Activated naive CD8-positive, alpha-beta T cell treated with anti-CD3 and anti-CD28 coated beads, Interleukin-2, amount 50 U/mL, for 16 hours (primary cell): ENCODE data around the gene TMEM183A.
A peak's percentile ranks its signal among the peaks of the same experiment; 100 is the strongest.

ENCODE experiments used
- DNase-seq: peaks from one replicate; pipeline ENCODE4 v3.0.0-alpha.2; 2020; ENCODE audit warnings: low read depth, low spot score

The TMEM183A gene

DNA sequence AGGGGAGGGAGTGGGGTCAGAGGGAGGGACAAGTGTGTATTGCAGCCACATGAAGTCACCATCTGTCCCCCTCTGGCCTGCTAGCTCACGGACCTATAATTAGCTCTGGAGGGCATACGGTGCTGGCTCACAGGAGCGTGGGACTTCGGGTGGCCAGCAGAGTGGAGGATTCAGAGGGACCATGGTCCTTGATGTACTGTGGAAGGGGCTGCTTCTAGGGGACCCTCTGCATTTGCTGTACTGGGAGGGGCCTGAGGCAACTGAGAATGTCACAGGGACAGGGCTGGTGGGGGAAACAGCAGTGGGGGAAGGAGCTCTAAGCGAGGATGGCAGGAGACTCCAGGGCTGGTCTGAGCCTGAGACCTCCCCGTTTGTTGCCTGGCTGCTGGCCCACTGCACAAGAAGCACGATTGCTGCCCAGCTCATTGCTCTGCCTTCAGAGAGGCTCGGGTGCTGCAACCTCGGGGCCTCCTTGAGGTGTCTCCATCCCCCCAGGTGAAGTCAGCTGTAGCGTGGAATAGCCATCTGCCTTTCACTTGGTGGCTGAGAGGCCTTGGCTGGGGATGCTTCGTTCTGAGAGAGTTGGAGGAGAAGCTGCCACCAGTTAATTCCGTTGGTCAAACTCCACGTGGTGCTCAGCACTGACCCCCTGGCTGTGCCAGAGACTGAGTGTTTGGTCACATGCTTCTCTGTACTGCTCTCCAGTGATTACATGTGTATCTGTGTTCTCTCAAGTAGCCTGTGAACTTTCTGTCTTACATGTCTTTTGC is 21.8 kb downstream of the TMEM183A start:
- DNase-seq = no peak

DNA sequence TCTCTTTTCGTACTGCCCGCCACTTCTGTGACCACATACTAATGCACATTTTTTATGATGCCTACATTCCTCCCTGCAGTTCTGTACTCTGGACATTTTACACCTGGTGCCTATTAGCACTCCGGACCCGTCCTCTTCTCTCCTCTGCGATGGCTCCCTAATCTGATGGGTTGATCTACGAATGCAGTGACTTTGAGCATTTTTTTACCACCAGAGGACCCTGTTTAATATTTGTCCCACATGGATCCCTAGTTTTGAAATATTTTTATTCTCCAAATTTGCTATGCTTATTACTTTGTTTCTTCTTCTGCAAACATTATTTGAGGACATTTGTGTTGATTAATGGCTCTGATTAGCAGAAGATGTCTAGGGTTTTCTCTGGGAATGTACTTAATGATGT is 24.3 kb downstream of the TMEM183A start:
- DNase-seq = no peak

DNA sequence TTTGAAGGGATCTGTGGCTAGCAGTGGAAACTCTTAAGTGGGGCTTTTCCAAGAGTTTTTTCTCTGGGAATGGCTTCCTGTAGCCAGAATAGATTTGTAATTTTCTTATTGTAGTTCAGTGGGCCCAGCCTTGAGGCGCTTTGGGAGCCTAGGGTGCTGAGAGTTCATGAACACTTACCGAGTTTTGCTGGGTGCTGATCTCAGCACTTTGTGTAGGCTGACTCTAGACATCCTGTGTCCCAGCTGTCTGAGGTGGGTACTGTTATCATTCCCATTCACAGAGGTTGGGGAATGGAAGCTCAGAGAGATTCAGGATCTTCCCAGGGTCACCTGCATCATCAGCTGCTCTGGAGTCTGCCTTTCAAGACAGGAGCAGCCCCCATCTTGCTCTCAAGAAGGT is 26.1 kb downstream of the TMEM183A start:
- no peak for DNase-seq

DNA sequence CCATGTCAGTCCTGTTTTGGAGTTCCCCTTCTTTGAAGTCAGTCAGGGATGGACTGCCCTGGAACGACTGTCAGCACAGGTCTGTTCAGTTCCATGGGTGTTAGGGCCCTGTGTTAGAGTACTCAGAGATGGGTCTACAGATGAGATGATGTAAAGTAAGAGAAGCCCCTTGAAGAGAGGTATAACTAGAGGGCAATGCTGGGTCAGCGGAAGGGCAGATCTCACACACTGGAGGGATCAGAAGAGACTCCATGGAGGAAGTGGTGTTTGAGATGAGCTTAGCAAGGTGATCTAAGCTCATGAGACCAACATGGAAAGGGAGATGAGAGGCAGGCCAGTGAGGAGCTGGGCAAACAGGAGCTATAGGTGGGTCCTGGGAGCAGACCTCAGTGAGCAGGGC is 26.7 kb downstream of the TMEM183A start:
- no peak for DNase-seq

DNA sequence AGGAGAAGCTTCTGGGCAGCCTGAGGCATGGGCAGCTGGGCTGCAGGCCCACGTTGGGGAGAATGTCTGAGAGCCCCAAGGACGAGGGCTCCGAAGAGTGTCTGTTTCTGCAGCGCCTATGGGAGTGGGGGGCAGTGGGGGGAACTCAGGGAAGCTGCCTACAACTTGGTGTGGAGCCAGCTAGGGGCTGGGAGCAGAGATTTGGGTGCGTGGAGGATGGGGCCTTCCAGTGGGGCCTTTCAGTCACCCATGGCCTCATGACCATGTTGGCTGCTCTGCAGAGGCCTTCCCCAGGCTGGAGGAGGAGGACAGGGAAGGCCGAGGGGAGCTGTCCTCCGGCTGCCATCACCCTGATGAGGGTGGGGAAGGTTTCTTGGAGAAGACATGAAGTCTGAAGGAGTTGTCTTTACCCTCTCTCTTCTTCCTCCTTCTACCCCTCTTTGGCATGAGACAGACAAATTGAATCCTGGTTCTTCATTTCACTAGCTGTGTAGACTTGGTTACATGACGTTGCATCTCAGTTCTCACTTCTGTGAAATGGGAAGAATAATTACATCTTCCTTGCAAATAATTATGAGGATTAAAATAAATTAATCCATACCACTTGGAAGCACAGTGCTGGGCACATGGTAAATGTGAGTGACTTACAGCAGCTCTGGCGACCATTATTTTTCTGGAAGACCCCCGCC is 27.4 kb downstream of the TMEM183A start:
- DNase-seq = no peak

DNA sequence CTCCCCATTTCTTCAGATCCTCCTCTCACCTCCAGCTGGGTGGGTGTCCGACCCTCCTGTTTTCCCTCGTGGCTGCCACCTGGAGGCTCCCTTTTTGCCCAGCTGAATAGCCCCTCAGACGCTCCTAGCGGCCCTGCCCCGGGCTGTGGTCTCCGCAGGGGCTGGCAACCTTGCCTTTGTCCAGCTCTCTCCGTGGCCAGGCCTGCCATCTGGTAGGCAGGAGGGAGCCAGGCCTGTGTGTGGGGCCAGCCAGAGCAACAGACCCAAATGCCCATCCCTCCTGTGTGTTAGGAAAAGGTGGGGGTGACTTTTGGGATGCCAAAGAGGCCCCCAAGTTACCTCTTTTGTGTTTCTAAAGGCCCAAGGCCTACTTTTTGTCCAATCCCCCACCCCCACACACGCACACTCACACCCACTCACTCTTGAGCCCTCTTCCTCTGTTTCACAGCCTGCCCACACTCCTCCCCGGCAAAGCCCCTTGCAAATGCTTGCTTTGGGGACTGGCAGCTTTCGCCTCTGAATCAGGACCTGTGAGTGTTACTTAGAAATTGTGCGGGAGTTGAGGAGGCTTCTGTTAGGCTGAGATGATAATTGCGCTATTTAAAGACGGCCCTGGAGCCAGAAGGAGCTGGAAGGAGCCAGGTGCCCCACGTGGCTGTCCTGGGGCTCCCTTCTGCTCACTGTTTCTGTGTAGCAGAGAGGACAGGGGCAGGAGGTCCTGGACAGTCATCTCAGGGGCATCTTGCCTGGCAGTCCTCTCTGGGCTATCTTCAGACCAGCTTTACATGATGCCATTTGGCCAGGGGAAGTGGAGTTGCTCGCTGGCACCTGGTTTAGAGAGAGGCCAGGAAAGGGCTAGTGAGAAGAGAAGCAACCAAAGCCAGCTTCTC is 28.2 kb downstream of the TMEM183A start:
- no peak for DNase-seq

DNA sequence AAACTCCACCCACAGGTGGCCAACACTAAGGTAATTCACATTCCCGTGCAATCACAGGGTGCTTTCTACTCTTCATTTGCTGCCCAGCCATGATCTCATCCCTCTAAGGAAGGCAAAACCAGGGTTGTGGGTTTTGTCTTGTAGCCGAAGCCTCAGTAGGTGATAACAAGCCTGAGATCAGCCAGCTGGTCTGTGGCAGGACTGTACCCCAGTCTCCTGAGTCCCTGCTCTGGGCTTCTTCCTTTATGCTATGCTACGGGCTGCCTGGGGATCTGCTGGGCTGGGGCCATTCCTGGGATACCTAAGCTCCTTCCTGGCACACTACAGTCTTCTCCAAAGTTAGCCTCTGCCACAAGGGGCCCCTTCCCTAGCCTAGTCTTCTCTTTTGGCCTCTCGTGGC is 29.0 kb downstream of the TMEM183A start:
- DNase-seq = no peak

DNA sequence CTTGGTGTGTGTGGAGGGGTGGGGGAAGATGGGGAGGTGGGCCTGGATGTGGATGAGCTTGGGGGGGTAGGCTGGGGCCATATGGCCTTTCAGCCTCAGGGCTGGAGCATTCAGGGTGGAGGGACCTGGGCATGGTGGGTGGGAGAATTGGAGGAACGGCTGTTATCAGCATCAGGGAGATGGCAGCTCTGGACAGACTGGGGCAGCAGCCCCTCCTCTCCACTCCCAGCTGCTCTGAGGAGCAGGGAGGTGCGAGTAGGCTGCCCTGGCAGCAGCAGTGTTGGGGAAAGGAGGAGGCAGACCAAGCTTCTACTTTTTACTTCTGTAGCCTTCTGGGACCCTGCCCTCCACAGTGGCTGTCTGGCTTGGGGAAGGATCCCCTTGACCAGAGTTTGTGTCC is 29.4 kb downstream of the TMEM183A start:
- no peak for DNase-seq

DNA sequence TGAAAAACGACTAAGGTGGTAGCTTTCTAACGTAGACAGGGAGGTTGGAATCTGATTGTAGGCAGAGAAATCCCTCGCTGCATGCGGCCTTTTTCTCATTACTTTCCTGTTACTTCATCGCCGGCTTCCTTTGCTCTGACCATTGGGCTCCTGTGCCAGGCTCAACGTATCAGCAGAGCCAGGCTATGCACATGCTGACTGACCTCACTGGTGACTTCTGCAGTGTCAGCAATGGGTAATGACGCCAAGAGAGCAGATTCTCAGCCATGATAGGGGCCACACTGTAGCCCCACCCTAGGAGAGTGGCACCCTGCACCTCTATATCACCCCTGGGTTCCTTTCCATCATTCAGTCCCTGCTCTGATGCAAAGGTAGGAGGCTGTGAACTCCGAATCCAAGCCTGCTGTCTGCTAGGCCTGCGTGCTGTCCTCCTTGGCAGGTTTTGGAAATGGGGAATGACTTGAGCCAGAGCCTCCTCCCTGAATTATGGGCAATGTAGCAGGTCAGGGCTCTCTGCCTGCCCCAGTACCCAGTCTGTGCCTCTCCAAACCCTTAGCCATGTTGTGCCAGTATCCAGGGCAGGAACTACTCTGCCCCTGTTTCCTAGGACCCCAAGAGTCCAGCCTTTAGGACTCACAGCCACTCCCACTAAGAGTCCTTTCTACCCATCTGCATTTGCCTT is 30.5 kb downstream of the TMEM183A start:
- DNase-seq = no peak

DNA sequence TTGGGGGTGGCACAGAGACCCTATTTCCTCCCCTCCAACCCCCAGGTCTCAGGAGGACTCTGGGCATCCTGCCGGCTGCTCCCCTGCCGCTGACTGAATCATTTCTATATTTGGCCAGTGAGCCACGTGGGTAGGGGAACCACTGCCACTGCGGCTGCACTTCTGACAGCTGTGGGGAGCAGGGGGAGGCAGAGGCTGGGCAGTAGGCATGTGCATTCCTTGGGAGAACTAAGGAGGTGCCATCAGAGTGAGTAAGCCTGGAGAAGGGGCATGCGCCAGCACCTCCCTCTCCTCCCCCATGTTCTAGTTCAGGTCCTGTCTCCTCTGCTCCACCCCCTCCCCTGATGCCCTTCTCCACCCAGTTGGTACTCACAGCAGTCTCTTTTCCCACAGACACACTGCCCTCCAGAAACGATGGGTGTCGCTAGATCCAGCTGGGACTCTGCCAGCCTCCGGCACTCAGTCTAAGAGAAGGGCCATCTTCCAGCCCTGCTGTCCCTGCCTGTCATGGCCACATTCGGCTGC is 31.1 kb downstream of the TMEM183A start:
- DNase-seq = no peak

DNA sequence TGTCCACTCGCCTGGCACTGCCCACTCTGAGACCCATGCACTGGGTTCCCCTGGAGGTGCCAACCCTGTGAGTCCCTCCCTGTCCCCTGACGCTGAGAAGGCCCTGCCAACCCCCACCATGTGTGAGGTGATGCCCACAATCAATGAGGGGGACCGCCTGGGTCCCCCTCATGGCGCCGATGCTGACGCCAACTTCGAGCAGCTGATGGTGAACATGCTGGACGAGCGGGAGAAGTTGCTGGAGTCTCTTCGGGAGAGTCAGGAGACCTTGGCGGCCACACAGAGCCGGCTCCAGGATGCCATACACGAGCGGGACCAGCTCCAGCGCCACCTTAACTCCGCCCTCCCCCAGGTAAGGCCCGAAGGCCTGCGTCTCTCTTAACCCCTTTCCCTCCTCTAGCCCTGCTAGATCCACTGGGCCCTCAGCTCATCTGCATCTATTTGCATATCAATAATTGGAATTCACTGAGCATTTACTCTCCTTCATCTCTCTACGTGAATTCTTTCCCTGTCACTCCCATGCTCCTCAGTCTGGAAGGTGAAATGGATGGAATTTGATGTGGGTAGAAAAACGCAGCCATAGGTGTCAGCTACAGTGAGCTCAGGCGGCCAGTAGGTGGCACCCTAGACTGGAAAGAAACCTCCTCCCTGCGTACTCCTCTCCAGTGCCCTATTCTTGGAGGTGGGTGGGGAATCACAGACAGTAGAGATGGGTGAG is 31.9 kb downstream of the TMEM183A start:
- DNase-seq = peak; percentile 38

DNA sequence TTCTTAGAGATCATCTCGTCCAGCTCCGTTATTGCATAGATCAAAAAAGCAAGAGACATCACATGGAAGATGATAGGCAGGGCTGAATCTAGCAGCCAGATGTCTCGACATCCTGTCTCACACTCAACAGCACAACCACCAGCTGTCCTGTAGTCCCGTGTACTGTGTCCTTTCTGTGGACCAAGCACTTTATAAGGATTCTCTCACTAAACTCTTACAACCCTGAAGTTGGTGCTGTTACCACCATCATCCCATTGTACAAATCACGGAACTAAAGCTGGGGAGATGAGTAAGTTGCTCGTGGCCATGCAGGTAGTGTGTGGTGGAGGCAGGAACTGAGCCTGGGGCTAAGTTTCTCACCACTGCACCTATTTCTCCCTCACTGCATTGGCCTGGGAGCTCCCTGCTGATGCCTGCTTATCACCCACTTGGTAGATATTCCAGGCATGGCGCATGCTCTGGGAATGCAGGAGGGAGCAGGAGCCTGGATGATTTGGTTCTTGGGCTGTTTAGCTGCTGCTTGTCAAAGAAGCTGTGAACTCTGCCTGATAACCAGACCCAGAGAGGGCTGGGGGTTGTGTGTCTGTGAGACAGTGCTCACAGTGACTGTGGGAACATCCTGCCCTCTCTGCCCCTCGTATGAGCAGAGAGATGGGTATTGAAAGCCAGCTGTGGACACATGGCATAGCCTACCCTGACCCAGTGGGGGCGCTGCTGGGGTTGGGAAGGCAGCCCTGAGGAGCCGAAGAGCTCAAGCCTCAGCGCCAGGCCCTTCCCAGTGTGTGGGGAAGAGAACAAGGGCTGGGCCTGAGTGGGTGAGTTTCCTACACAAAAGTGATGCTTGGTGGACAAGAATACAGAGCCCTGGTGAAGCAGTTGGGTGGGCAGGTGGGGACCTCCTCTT is 32.7 kb downstream of the TMEM183A start:
- no peak for DNase-seq

DNA sequence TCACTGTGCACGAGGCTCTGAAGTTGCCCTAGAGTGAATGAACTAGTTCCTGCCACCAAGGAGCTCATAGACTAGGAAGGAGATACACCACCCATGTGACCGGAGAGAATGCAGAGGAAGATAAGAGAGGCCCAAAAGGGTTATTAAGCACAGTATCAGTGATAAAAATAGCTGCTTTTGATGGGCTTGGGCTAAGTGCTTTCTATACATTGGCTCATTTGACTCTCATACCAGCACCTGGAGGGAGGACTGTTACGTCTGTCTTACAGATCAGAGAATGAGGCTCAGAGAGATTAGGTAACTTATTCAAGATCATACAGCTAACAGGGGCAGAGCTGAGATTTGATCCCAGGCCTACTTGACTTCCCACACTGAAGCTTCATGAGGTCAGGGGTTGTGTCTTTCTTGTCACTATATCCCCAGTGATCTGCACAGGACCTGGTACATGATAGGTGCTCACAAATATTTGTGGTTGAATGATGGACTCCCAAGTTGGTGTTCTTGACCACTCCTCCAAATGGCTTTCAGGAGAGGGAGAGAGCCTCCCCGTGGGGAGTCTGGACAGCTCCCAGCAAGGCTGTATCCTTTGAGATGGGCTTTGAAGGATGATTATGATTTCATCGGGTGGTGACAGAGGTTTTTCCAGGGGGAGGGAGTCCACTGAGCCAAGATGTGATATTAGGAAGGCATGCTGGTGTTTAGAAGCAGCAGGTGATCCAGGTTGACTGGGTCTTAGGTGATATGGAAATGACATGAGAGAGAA is 33.5 kb downstream of the TMEM183A start:
- no peak for DNase-seq

DNA sequence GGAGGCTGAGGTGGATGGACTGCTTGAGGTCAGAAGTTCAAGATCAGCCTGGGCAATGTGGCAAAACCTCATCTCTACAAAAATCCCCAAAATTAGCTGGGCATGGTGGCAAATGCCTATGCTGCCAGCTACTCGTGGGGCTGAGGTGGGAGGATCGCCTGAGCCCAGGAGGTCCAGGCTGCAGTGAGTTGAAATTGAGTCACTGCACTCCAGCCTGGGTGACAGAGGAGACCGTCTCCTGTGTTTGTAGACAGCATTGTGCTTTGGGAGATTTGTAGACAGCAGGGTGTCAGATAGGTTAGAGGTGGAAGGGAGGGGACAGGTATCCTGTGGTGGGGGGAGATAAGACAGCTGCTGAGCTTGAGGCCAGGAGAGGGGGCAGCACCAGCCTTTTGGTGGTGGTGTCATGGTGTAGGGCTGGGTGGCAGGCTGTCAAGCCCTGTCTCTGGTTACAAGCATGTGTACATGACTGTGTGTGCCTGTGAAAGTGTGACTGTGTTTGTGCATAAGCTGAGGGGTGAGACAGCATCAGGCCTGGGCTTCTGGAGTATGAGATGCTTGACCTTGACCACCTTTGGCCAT is 34.3 kb downstream of the TMEM183A start:
- DNase-seq = no peak

DNA sequence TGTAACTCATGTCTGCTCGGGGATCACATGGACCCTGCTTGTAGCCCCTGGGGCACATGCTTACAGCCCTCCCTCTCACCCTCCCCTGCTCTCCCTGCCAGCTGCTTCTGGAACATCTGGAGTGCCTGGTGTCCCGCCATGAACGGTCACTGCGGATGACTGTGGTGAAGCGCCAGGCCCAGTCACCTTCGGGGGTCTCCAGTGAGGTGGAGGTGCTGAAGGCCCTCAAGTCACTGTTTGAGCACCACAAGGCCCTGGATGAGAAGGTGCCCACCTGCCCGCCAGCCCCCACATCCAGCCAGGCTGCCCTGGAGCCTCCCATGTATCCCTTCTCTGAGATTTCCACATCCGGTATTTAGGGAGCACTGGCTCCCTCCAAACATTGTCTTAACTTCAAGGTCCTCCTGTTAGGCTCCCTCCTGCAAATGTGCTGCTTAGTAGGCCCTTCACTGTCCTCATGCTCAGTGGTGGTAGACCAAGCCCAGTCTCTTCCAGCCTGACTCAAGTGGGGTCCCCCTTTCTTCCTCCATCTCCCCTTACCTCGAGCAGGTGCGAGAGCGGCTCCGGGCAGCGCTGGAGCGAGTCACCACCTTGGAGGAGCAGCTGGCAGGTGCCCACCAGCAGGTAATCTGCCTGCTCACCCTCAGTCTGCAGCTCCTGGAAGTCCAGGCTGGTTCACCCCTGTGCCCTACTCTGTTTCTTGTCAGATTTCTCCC is 36.8 kb downstream of the TMEM183A start:
- no peak for DNase-seq

DNA sequence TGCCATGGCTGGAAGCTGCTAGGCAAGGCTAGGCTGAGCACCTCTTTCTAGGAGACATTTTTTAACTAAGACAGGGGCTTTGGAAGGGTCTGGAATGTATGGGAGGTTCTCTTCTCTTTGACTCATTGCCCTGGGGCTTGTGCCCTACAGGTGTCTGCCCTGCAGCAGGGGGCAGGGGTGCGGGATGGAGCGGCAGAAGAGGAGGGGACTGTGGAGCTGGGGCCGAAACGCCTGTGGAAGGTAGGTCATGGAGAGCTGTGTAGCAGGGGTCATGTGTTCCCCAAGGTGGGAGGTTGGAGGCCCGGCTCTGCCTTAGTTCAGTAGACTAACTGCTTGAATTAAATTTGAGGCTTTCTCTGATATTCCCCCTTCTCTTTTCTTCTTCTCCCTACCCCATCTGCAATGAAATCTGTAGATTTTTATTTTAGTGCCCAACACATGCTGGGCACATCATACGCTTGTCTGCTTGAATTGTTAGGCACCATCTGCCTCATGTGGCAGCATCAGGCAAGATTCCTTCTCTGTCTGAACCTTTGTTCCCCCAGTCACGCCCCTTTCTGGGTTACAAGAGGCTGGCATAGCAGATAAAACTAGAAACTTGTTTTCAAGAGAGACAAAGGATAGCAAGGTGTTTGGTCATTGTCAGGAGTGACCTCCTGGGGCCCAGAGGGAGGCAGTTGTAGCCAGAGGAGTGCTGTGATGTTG is 37.5 kb downstream of the TMEM183A start:
- no peak for DNase-seq

DNA sequence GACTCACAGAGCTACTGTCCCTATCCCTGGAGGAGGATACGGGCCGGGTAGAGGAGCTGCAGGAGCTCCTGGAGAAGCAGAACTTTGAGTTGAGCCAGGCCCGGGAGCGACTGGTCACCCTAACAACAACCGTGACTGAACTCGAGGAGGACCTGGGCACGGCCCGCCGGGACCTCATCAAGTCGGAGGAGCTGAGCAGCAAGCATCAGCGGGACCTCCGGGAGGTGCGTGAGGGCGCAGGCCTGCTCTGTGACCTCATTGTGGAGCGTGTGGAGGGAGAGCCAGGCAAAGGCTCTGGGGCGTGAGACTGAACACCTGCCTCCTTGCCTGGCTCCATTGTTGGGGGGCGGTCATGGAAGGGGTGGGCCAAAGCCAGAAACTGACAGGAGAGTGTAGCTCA is 38.2 kb downstream of the TMEM183A start:
- DNase-seq = no peak
